GM21723 (cell line): ENCODE data around the gene AIF1.

Experiments used
- ATAC-seq: cut with Tn5 transposase; IDR thresholded peaks from one replicate; pipeline ENCODE4 v1.9.1; 2021; ENCODE audit warnings: mild to moderate bottlenecking, moderate library complexity; ENCODE audit not compliant: unreplicated experiment

AIF1 gene

DNA sequence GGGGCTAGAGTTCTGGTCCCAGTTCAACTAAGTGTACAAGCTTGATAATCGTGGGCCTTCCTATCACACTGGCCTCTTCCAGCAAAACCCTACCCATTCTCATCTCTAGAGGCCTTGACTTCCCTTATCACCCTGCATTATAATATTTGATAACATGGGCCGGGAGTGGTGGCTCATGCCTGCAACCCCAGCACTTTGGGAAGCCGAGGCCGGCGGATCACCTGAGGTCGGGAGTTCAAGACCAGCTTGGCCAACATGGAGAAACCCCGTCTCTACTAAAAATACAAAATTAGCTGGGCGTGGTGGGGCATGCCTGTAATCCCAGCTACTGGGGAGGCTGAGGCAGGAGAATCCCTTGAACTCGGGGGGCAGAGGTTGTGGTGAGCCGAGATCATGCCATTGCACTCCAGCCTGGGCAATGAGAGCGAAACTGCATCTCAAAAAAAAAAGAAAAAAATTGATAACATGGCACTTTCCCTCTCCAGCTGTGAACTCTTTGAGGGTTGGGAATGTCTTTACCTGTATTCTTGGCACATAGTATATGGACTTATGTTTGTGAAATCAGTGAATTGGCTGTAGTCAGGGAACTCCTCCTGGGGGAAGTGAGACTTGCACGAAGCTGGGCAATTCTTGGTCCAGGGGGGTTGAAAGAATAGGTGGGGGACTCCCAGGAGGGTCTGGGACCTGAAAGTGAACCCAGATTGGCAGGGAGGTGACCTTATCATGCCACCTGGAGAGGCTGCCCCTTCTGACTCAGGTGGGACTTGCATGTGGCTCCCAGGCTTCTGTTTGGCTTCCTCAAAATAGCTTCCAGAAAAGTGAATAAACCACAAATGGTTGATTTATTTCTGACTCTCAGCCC is 46.5 kb downstream of the AIF1 start:
- no peak for ATAC-seq

DNA sequence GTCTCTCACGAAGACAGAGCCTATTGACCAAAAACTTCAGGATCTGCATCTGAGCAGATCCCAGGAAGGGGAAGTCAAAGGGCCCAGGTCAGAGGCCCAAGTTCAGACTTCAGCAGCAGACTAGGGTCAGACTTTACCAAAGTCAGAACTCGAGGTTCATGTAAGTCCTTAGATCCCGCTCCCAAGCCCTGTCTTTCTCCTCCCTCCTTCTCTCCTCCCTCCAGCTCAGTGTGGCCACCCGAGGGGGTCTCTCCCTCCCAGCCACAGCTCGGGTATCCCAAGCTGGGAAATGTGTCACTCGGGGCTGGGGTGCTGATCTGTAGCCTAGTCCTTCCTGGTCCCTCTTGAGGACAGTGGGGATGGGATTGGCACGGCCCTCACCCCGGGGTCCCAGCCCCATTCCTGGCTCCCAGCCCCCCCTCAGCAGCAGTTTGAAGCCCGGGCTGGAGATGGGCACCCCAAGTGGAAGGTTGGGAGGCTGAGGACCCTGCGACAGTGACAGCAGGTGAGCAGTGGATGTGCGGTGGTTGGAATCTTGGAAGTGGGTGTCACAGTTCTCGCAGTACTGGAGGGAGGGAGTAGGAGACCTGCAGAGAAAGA is 47.2 kb downstream of the AIF1 start:
- no peak for ATAC-seq

DNA sequence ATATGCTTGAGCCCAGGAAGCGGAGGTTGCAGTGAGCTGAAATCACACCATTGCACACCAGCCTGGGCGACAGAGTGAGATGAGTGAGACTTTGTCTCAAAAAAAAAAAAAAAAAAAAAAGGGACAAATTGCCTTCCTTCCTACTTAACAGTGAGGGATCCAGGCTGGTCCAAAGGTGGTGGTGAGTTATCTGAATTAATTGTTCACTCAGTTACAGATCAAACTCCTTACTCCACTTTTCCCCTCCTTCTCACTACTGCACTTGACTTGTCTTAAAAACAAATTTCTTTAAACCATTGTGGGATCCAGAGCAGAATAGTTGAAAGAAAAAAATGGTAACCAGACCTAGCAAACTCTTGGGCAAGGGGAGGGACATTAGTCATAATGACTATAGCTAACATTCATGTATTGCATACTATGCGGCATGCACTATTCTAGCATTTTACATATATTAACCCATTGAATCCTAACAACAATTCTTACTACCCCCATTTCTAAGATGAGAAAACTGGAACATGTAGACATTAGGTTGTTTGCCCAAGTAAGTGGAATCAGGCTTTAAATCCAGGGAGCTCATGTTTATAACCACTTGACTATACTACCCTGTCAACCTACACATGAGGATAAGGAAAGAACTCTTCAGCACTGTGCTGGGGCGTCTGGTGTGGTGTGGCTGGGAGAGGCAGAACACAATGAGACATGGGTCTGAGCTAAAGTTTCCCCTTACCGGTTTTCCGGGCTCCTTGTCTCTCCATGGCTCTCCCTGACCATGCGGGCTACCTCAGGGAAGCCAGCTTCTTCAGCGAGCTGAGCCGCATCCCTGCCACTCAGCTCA is 48.3 kb downstream of the AIF1 start:
- ATAC-seq, result no peak

DNA sequence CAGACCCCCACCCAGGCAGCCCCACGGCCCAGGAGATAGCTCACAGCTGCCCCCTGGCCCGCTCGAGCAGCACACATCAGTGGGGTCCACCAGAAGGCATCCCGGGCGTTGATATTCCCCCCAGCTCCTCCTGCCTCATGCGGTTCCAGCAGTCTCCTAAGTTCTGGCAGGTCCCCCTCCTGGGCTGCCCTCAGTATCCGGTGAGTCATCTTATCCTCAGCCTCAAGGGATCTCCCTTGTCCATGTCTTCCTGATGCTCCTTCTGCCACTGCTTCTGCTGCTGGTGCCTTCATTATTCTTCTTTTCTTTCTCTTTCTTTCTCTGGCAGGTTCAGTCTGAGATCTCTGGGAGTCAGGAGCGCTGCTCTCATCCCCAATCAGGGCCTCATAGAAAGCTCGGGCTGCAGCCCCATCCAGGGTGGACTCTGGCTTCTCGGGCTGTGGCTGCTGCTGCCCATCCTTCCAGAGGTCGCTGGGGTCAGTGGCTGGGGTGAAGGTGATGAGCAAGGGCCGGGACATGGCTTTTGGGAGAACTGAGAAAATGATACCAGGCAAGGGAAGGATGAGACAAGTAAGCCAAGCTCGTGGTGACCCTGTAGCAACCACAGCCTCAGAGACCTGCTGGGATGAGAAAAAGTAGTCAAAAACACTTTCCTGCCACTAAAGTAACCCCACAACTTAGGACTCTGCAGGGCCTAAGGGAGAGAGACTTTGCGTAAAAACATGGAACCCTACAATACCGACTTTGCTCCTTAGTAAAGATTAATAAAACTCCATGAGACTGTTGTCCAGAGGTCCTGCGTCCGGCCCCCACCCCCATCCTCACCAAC is 49.1 kb downstream of the AIF1 start:
- ATAC-seq, result no peak

DNA sequence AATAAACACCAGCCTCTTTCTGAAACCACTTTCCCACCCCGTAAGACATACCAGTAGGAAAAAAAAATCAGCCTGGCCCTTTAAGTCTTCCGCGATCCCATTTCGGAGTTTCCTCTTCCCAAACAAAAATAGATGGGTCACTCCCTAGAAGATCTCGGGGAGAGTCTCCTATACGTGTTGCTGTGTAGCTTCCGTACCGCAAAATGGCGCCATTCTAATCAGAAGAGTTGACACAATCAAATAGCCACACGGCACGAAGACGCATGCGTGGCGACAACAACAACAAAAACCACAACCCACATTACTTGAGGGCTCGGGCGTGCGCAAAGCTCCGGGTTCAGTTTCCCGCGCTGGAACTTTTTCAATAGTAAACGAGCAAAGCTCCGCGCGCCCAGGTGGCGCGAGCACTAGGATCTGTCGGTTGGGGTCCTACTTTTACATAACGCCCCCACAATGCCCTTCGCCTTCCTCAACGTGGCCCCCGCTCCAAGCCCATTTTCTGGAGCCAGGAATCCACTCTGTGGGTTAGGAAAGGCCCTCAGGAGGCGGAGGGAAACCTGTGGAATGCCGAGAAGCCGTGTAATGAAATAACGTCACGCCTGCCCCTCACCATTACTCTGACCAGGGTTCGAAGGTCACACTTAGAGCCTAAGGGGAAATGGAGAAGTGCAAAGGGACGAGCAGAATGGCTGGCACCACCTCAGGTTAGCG is 49.9 kb downstream of the AIF1 start, which contains the start of gene GPANK1:
GPANK1 (minus strand) TSS at position 208 of the 711 bp plus-strand sequence. CDS start 519 bp downstream, outside the sequence.
- ATAC-seq, result peak; percentile 39

DNA sequence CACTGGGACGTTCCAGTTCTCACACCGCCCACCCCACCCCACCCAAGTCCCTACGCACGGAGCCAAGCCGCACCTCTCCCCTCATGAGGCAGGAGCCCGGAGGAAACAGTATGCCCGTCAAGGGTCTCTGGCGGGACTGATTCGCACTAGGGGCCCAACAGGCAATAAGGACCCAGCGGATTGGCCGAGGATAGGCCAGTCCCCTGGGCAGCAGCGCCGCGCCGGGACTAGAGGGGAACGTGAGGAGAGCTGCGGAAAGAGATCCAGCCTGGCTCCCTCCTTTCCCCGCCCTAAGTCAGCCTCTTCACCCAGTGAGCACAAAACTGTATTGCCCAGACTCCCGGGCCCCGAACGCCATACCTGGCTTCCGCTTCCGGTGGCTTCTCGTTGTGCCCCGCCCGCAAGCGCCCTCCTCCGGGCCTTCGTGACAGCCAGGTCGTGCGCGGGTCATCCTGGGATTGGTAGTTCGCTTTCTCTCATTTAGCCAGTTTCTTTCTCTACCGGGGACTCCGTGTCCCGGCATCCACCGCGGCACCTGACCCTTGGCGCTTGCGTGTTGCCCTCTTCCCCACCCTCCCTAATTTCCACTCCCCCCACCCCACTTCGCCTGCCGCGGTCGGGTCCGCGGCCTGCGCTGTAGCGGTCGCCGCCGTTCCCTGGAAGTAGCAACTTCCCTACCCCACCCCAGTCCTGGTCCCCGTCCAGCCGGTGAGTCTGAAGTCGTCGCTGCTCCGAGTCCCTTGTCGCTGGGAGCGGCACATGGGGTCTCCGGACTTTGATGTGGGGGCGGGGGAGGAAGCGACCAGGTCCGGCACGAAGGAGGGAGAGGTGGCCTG is 50.7 kb downstream of the AIF1 start, which contains the start of gene CSNK2B:
CSNK2B (plus strand) TSS at position 580 of the 836 bp plus-strand sequence. CDS start 752 bp downstream, outside the sequence.
- peak; percentile 76 for ATAC-seq

DNA sequence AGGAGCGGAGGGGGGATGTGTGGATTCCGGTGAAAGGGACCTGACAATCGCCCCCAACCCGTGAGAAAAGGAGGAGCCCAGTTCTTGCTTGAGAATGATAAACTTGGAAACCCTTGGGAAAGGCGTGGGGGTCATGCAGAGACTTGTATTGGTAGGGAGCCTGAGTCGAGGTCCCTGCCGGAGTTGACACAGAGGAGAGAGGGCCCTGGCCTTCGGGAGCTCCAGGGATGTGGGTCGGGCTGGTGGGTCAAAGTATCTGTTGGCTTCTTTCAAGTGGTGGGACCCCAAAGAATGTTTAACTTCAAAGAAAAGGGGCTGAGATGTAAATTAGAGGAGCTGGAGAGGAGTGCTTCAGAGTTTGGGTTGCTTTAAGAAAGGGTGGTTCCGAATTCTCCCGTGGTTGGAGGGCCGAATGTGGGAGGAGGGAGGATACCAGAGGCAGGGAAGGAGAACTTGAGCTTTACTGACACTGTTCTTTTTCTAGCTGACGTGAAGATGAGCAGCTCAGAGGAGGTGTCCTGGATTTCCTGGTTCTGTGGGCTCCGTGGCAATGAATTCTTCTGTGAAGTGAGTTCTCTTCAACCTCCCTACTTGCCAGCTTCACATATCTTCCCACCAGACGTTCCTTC is 51.4 kb downstream of the AIF1 start:
- ATAC-seq, result no peak
